ENCODE data around the gene BAZ2B. TPM values are rescaled to one million over a fixed set of nuclear protein-coding genes. Genes with fewer than 3 reads are reported as not detected.

BAZ2B gene
- total and polyA plus RNA-seq, 10 donors, result 5.6 to 158 (median 86.0) TPM

- no peaks in the 10 kb centered on the region for H3K4me1 ChIP-seq
- TF ChIP-seq CTCF (IDR thresholded peaks at IDR 0.05 in 8 of 11, conservative IDR thresholded peaks at IDR 0.05 in 3 of 11), result no peak
- TF ChIP-seq POLR2AphosphoS5 (IDR thresholded peaks at IDR 0.05), result no peak
- no peak for TF ChIP-seq POLR2A (IDR thresholded peaks at IDR 0.05)
- H3K36me3 ChIP-seq, result peaks cover 2 to 72% (median 7%) of the 10 kb centered on the region in 6 donors
- no peak for DNase-seq
- intact Hi-C loops (cut with DNase I; ENCODE audit: low total_unique reads), result no loop called here
- H3K4me3 ChIP-seq, result no peak overlapping the region
- H3K27ac ChIP-seq, result no peak overlapping the region
- no peaks in the 10 kb centered on the region for H3K27me3 ChIP-seq (replicated peaks in 1 of 7)
- WGBS, 5 donors, result 0 to 31% (median 0%) methylated on average over 1 of the region's 1 CpG
- H3K9me3 ChIP-seq, result no peaks in the 10 kb centered on the region
Measured at GRCh38 chr2:159379181-159379580, 237.2 kb downstream of the BAZ2B start.

DNA sequence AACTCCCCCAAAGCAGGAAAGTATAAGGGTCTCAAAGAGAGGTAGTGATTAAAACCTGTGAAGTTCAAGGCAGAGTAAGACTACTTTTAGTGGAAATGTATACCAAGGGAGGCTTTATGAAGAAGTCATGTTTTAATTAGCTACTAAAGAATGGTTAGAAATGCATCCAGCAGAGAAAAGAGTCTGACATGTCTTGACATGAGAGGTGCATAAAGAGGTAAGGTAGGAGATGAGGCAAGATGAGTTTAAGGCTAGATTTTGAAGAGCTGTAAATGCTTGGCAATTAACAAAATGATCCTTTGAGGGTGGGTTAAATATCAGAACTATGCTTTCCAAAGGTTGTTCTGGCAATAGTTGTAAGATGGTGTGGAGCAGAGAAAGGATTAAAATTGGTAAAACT lies 241.1 kb downstream of the BAZ2B start:
- intact Hi-C loops (cut with DNase I; ENCODE audit: low total_unique reads), result no loop called here
- no peaks in the 10 kb centered on the region for H3K4me1 ChIP-seq
- H3K36me3 ChIP-seq, result peaks cover 0 to 72% (median 32%) of the 10 kb centered on the region in 6 donors
- TF ChIP-seq CTCF (IDR thresholded peaks at IDR 0.05 in 8 of 11, conservative IDR thresholded peaks at IDR 0.05 in 3 of 11) (no peak), POLR2AphosphoS5 (IDR thresholded peaks at IDR 0.05) (no peak), POLR2A (IDR thresholded peaks at IDR 0.05) (no peak)
- H3K27me3 ChIP-seq (replicated peaks in 1 of 7), result no peaks in the 10 kb centered on the region
- no peak overlapping the region for H3K27ac ChIP-seq
- no peak overlapping the region for H3K4me3 ChIP-seq
- DNase-seq, result no peak
- H3K9me3 ChIP-seq, result no peaks in the 10 kb centered on the region

- intact Hi-C loops (cut with DNase I; ENCODE audit: low total_unique reads), result no loop called here
- H3K36me3 ChIP-seq, result peaks cover 0 to 91% (median 53%) of the 10 kb centered on the region in 6 donors
- WGBS, 5 donors, result 49 to 72% (median 50%) methylated on average over 2 of the region's 2 CpGs
Measured at GRCh38 chr2:159371506-159371905, 244.8 kb downstream of the BAZ2B start.

GRCh38 chr2:159366538-159366937 lies 249.8 kb downstream of the BAZ2B start:
- 93 to 99% (median 98%) methylated on average over 3 of the region's 3 CpGs for WGBS, 5 donors
- intact Hi-C loops (cut with DNase I; ENCODE audit: low total_unique reads), result no loop called here
- TF ChIP-seq POLR2A (IDR thresholded peaks at IDR 0.05), result no peak
- no peak for TF ChIP-seq CTCF (IDR thresholded peaks at IDR 0.05 in 8 of 11, conservative IDR thresholded peaks at IDR 0.05 in 3 of 11)
- TF ChIP-seq POLR2AphosphoS5 (IDR thresholded peaks at IDR 0.05), result no peak

More at GRCh38 chr2:159371506-159371905, 244.8 kb downstream of the BAZ2B start:
- H3K4me1 ChIP-seq, result no peaks in the 10 kb centered on the region
- H3K4me3 ChIP-seq, result no peak overlapping the region
- TF ChIP-seq POLR2AphosphoS5 (IDR thresholded peaks at IDR 0.05), result no peak
- no peak for TF ChIP-seq CTCF (IDR thresholded peaks at IDR 0.05 in 8 of 11, conservative IDR thresholded peaks at IDR 0.05 in 3 of 11)
- DNase-seq, result no peak
- H3K27ac ChIP-seq, result no peak overlapping the region
- no peaks in the 10 kb centered on the region for H3K9me3 ChIP-seq
- no peaks in the 10 kb centered on the region for H3K27me3 ChIP-seq (replicated peaks in 1 of 7)

More at GRCh38 chr2:159366538-159366937, 249.8 kb downstream of the BAZ2B start:
- Histone ChIP-seq H3K36me3 (peaks cover 2 to 99% (median 43%) of the 10 kb centered on the region in 6 donors), H3K27ac (no peak overlapping the region), H3K4me1 (no peaks in the 10 kb centered on the region), H3K4me3 (no peak overlapping the region), H3K9me3 (peaks cover 0 to 10% (median 6%) of the 10 kb centered on the region in 8 donors), H3K27me3 (replicated peaks in 1 of 7) (no peaks in the 10 kb centered on the region)
- no peak for DNase-seq
